Urothelium cell line (cell line): ENCODE measurements around the gene CCR3.
A peak's percentile ranks its signal among the peaks of the same experiment; 100 is the strongest.

Experiments used
- DNase-seq: peaks from one replicate; pipeline ENCODE4 v3.0.0; 2011; ENCODE audit warnings: low spot score, mixed read lengths
- FAIRE-seq: peaks from 2 replicates; lab custom pipeline; 2011; peaks lifted over from hg19 to GRCh38; lab: Jason Lieb, UNC

The CCR3 gene

DNA sequence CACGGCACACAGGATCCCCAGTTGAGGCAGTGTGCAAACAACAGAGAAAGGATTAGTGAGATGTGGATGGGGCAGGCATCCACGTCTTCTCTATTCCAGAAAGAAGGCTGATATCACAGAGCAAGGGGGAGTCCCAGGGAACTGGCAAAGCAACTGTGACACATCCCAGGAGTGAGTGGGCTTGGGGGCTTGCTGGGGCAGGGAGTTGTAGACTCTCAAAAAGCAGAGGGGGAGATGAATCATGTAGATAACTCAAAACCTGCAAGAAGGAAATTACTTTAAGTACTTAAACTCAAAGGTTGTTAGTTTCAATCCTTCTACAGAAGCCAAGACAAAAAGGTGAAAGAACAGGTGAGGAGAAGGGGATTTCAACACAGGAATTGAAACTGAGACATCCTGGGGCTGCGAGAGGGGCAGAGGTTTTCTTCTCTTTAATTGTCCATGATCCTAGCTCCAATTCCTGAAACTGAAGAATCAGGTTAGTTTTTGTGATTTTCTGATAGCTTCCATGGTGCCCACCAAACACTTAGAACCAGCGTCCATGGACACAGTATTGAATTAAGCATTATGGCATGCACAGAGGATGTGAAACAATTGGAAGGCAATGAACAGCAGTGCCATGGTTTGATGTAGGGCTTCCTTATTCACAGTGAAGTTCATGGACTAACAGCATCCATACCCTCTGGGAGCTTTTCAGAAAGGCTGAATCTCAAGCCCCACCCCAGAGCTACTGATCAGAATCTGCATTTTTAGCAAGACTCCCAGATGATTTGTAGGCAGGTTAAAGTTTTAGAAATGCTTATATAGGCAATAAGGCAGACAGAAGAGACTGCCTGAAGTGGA lies 52.0 kb downstream of the CCR3 start:
- FAIRE-seq = no peak
- DNase-seq = no peak

DNA sequence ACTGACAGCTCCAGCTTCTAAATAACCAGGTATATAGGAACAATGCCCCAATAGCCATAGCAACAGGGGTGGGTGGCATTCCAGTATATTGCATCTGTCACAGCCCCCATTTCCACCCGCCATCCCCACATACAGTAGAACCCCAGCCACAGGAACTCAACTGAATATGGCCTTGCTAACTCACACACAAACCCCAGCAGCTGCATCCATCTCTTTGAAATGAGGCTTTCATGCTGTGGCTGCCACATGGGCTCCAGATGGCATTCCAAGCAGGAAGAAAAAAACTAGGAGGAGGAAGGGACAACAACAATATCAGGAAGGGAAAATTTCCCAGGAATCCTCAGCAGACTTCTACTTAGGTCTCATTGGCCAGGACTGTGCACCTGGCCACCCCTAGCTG lies 54.6 kb downstream of the CCR3 start:
- FAIRE-seq (no peak), DNase-seq (no peak)

DNA sequence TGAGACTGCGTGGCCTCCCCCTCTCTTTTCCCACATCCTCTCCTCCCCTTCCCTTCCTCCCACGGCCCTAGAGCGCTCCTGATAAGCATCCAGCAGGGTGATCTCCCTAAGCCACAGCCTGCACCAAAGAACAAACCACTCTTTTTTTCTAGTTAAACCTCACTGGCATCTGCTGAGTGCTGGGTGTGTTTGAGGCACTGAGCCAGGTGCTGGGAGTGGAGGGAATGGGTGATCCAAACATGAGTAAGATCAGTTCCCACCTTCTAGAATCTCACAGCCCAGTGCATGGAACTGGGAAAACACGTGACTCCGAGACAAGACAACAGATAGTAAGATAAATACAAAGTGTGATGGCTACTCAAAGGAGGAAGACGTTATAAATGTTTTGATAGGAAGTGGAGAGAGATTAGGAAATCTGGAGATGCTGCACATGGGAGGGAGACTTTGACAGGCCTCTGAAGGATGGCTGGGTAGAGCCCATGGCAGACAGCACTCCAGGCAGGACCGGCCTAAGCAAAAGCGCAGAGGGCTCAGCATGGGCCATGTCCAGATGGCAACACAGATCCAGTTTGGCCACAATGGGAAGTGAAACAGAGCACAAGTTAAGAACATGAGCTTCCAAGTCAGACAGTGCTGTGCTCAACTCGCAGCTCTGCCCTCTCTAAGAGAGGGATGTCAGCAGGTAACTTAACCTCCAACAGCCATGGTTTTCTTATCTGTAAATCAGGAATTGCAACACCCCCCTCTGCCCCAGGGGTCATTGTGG lies 55.6 kb downstream of the CCR3 start:
- FAIRE-seq = no peak

DNA sequence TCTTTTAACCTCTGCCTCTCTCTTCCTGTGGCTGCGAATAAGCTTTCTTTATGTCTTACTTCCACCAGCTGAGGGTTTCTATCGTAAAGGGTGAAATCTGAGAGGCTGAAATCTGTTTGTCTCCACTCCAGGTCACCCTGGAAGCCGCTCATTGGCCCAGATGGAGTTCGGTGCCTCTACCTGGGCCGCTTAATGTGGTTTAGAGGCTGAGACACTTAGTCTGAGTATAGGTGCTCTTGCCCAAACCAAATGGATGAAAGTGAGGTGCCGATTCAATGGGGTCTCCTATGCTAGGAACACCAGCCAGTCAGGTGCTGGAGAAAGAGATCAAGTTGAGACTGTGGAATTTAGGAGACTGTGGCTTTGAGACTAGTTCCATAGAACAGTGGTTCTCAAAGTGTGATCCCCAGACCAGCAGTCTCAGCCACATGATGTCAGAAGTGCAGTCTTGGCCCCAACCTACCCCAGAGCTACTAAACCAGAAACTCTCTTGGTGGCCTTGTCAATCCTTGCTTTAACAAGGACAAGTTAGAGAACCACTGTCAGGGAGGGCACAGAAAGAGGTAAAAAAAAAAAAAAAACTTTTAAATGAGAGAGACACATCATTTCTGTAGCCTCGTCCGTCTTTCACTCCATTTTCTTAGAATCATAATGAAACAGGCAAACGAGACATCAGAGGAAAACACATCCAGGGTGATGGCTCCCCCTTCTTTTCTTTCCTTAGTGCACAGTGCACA lies 56.8 kb downstream of the CCR3 start:
- no peak for FAIRE-seq
- no peak for DNase-seq

More for the DNA sequence above, 55.6 kb downstream of the CCR3 start:
- peak; percentile 74 for DNase-seq

DNA sequence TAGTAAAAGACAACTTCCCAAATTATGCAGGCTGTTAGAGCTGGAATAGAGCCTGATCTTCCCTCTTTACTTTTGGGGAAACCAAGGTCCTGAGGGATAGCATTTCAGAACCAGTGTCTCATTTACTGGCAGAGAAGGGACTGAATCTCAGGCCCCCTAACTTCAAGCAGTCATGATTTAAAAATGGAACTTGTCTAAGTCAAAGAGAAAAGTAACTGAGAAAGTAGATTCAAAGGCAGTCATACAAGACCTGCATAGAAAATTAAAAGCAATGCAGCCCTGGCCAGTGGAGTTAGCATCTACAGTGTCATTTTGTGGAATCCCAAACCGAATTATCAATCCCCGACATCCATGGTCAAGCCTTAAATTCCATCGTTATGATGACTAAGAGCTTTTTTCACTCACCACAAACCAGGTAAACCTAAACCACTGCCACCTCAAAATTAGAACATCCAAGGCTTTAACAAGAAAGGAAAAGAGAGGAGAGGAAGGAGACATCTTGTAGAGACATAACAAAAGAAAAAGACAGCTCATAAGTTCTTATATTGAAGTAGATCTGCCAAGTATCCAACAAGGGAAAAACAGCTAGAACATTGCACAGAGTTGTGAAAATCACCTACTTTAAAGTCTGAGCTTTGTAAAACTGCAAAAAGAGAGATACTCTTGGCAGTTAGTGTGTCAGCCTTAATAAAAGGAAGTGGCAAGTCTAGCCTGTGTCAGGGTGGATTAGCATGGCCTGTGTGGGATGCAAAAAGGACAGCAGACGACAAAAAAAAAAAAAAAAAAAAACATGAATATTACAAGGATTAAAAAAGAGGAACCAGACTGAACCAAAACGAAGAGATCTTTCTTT lies 57.6 kb downstream of the CCR3 start:
- DNase-seq = no peak
- no peak for FAIRE-seq

DNA sequence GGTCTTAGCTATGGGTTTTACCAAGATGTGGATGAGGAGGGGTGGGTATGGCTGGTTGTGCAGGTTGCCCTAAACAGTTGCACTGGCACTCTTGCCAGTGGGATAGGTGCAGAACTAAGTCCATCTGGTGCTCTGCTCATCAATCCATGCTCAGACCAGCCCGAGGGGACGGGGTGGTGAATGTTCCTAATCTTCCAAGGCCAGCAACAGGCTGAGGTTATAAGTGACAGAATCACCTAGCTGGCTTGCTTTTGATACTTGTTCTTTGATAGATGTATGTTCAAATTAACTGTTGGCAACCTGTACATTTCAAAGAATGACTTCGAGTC lies 58.2 kb downstream of the CCR3 start:
- DNase-seq = no peak
- no peak for FAIRE-seq

DNA sequence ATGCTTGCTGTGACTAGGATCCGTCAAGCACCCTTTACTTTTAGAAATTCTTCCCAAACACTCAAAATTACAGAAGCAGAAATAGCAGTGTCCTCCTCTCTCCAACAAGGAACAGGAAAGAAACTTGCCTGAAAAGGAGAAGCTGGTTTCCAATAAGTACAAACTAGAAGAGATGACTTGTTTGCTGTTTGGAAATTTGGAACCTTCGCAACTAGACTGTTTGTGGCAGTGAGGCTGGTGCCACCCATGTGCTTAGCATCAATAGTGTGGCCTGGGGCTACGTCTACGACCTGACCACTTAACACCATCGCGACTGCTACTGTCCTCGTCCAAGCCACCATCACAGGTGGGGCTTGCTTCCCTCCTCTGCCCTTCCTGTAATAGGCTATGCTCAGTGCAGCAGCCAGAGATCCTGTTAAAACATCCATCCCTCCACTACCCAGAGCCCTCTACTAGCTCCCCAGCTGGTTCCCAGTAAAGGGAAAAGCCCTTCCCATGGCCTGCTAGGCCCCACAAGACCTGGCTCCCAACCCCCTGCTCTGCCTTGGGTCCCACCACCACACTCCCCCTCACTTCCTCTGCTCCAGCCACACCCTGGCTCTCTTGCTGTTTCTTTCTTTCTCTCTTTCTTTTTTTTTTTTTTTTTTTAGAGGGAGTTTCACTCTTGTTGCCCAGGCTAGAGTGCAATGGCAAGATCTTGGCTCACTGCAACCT lies 59.0 kb downstream of the CCR3 start:
- FAIRE-seq (peak; percentile 65), DNase-seq (no peak)

DNA sequence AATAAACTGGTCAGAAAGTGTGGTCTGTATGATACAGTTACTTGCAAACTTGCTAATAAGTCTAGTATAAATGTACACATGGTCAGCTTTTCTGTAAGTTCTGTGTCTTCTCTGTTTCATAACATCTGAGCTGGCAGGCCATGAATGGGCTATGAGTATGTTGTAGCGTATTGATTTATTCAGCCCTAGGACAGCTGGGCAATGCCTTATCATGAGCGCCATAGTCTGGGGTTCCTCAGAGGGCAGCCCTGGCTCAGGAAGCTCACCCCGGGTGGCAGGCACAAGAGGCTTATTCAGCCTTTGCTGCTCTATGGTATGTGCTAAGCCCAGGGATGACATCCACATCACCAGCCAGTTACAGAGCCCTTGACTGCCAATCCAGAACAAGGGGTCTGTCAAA lies 61.0 kb downstream of the CCR3 start:
- DNase-seq (no peak), FAIRE-seq (no peak)

DNA sequence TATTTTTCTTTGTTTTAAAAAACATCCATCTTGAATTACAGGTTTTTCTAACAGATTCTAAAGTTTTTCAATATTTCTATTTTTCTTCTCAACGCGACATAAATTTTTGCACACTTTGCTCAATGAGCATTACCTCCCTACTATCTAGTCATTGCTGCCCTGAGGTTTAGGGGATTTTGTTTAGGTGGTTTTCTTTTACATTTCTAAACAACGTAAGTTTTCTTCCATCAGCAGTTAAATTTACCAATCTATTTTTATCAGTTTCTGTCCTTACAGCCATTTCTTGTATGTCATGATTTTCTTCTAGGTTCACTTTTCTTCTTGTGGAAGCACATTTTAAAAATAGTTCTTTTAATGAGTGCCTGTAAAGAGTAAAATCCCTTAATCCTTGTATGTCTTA lies 62.5 kb downstream of the CCR3 start:
- DNase-seq = no peak
- FAIRE-seq = no peak

DNA sequence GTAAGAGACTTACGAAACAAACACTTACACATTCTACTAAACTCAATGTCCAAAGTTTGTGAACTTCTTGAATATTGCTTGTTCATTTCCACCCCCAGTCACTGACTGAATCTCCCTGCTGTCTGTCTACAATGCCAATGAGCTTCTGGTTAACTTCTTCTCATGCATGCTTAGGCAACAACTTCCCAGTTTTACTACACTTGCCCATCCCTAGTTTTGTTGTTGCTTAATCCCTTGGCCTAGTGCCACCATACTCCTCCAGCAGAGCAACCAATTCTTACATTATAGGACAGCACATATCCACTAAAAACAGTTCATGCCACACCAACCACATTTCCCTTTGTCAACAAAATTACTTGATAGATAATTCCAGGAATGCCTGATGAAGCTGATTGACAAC lies 70.7 kb downstream of the CCR3 start:
- DNase-seq = no peak
- FAIRE-seq = no peak

DNA sequence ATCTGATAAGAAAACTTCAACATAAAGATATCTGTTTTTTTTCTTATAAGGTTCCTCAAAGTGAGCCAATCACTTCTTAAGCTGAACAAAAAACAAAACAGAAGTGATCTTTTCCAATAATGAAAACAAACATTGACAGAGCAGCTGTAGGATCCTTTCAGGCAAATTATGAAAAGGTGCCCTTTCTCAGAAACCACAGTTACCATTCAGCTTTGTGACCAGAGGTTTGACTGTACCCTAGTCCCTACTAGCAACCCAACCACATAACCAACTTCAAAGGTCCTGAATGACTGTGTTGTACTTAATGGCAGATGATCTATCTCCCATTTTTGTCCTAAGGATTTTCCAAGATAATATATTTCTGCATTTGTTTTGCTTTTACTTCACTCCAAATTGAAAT lies 72.3 kb downstream of the CCR3 start:
- no peak for DNase-seq
- FAIRE-seq = no peak

DNA sequence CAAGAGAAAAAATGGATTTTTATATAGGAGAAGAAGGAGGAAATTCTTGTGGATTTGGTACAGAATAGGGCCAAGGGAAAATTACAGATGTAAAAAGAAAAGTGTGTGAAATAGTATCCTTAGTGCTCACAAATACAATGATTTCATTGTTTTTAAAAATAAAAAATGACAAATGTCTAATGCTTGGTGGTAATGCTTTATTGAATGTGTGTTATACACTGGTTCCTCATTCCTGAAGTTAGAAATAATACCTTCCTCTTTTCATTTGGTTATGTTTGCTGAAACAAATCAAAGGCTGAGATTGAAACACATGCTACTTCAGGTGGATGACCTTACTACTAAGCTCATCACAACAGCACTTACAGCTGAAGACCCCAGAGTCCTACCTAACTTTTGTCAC lies 73.9 kb downstream of the CCR3 start:
- DNase-seq = no peak
- FAIRE-seq = no peak
